ENCODE data around the gene C1QTNF1. TPM values are rescaled to one million over a fixed set of nuclear protein-coding genes. Genes with fewer than 3 reads are reported as not detected.

C1QTNF1 gene
- total RNA-seq, 1 experiment from 2014 or later: 18.6 TPM

DNA sequence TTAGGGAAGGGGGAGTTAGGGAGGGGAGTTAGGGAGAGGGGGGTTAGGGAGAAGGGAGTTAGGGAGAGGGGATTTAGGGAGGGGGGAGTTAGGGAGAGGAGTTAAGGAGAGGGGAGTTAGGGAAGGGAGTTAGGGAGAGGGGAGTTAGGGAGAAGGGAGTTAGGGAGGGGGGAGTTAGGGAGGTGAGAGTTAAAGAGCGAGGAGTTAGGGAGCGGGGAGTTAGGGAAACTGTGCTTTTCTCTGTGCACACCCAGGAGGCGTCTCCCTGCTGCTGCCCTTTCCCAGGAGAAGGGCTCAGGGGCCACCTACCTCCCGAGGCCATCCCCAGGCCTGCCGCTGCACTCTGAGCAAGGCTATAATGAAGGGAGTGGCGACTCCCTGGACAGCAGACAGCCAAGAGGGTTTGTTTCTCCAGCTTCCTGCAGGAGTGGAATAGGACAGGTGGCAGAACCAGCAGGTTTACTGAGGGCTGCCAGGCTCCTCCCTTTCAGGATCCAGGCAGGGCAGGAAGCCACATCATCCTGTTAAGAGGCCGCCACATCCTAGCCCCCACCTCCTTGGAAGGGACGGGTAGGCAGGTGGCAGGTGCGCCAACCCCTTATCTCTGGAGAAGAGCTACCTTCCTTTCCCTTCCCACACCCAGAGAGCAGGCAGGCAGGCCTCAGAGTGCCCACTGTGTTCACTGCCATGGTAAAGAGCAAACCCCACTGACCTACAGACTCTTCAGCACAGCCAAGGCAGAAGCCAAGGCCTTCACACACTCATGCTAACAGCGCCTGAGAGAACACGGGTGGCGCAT lies 18.7 kb upstream of the C1QTNF1 start:
- BruUV-seq (replicated peaks): no TSS peak
- ChIA-PET POLR2A (ENCODE audit: unreplicated experiment) (interaction anchor here (0.6 to 1.1 kb wide), 3 partner anchors 9 to 21 kb away, joined by 3 to 4 read pairs (median 4); no protein-coding TSS in a partner anchor), CTCF (interaction anchor here (1.0 to 1.7 kb wide), 2 partner anchors 9 to 17 kb away, joined by 3 to 9 read pairs; no protein-coding TSS in a partner anchor)
- ATAC-seq (peak; percentile 71), DNase-seq (peak; percentile 94)
- Histone ChIP-seq H3K9me3 (ENCODE audit: low read length) (no peaks in the 10 kb centered on the region), H3K9ac (ENCODE audit: low read length) (peak overlapping the region; percentile 41), H3K4me3 (ENCODE audit: low read length) (peak overlapping the region; percentile 52), H4K20me1 (ENCODE audit: low read length) (peaks cover 34% of the 10 kb centered on the region), H3K27ac (ENCODE audit: low read length) (peak overlapping the region; percentile 83), H3K36me3 (ENCODE audit: low read depth, low read length) (peaks cover 25% of the 10 kb centered on the region; the same call in 1 of the 2 replicates), H3K4me1 (ENCODE audit: insufficient read depth, low read length) (peaks cover 57% of the 10 kb centered on the region), H3K4me2 (ENCODE audit: low read length) (peak overlapping the region; percentile 99), H3K27me3 (ENCODE audit: low read length) (no peaks in the 10 kb centered on the region), H3F3A (ENCODE audit: low read length, unreplicated experiment) (peaks cover 8% of the 10 kb centered on the region), H3K9me2 (replicated peaks; ENCODE audit: low read length) (no peaks in the 10 kb centered on the region), H3K79me2 (ENCODE audit: low read length) (peaks cover 92% of the 10 kb centered on the region), H2AFZ (ENCODE audit: low read length) (no peak overlapping the region)
- intact Hi-C loops (cut with micrococcal nuclease): no loop called here
- TF ChIP-seq, protein P1, sequence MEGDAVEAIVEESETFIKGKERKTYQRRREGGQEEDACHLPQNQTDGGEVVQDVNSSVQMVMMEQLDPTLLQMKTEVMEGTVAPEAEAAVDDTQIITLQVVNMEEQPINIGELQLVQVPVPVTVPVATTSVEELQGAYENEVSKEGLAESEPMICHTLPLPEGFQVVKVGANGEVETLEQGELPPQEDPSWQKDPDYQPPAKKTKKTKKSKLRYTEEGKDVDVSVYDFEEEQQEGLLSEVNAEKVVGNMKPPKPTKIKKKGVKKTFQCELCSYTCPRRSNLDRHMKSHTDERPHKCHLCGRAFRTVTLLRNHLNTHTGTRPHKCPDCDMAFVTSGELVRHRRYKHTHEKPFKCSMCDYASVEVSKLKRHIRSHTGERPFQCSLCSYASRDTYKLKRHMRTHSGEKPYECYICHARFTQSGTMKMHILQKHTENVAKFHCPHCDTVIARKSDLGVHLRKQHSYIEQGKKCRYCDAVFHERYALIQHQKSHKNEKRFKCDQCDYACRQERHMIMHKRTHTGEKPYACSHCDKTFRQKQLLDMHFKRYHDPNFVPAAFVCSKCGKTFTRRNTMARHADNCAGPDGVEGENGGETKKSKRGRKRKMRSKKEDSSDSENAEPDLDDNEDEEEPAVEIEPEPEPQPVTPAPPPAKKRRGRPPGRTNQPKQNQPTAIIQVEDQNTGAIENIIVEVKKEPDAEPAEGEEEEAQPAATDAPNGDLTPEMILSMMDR (conservative IDR thresholded peaks at IDR 0.05; ENCODE audit: low read depth, low read length): no peak
- TF ChIP-seq EZH2 (IDR thresholded peaks at IDR 0.05; ENCODE audit: low read length, unreplicated experiment): no peak
- TF ChIP-seq EZH2phosphoT487 (IDR thresholded peaks at IDR 0.05; ENCODE audit: borderline replicate concordance, low read length): no peak

DNA sequence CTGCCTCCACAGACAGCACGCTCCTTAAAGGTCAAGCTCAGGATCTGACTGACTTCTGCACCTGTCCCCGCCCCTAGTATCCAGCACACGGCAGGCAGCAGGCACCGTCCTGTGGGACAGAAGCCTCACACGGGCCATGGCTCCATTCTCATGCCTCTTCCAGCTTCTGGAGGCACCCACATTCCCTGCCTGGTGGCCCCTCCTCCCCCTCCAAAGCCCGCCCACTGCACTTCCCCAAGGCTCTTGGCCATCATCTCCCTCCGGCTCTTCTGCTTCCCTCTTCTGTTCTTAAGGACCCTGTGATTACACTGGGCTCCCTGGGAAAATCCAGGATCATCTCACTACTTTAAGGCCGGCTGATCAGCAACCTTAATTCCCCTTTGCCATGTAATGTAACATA lies 17.9 kb upstream of the C1QTNF1 start:
- DNase-seq (no peak), ATAC-seq (peak; percentile 1; the same call in 1 of the 2 replicates)
- TF ChIP-seq, protein P1 (conservative IDR thresholded peaks at IDR 0.05; ENCODE audit: low read depth, low read length): no peak
- Histone ChIP-seq H3K9me2 (replicated peaks; ENCODE audit: low read length) (no peaks in the 10 kb centered on the region), H4K20me1 (ENCODE audit: low read length) (peaks cover 34% of the 10 kb centered on the region), H3K4me2 (ENCODE audit: low read length) (peak overlapping the region; percentile 99), H3K4me3 (ENCODE audit: low read length) (peak overlapping the region; percentile 95; the same call in 1 of the 2 replicates), H3K36me3 (ENCODE audit: low read depth, low read length) (peaks cover 24% of the 10 kb centered on the region; the same call in 1 of the 2 replicates), H3K79me2 (ENCODE audit: low read length) (peaks cover 84% of the 10 kb centered on the region), H3K9me3 (ENCODE audit: low read length) (no peaks in the 10 kb centered on the region), H3F3A (ENCODE audit: low read length, unreplicated experiment) (peaks cover 8% of the 10 kb centered on the region), H3K9ac (ENCODE audit: low read length) (peak overlapping the region; percentile 20), H3K4me1 (ENCODE audit: insufficient read depth, low read length) (peaks cover 64% of the 10 kb centered on the region), H3K27me3 (ENCODE audit: low read length) (no peaks in the 10 kb centered on the region), H2AFZ (ENCODE audit: low read length) (no peak overlapping the region), H3K27ac (ENCODE audit: low read length) (peak overlapping the region; percentile 83)
- ChIA-PET CTCF (interaction anchor here (1.7 kb wide), 1 partner anchor 10 kb away, joined by 9 read pairs; no protein-coding TSS in a partner anchor), POLR2A (ENCODE audit: unreplicated experiment) (interaction anchor here (1.0 kb wide), 1 partner anchor 10 kb away, joined by 3 read pairs; no protein-coding TSS in a partner anchor)
- BruUV-seq (replicated peaks): no TSS peak
- intact Hi-C loops (cut with micrococcal nuclease): no loop called here

Measured in PC-3 (cell line).